ENCODE measurements around the gene PRSS1.

Gene PRSS1

DNA sequence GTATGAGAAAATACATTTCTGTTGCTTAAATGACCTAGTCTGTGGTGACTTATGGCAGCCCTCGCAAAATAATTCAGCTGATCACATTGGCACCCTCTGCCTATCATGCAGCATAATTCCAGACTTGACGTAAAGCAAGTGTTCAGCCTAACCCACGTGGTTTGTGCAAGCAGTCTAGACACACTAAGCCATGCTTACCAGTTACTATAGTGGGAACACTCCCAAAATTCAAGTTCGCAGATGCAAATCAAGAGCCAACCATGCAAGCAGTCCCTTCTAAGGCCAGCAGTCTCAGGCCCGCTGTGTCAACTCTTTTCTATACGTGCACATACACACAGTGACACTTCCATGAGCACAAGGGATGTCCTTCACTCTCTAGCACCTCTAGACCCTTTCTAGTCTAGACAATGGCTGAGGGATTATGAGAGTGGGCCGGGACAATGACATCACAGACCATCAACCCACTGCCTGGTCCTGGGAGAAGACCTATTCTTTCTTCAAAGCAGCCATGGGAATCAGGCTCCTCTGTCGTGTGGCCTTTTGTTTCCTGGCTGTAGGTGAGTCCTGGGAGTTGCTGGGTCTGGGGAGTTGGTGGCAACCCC lies 29.0 kb upstream of the PRSS1 start:
- H3K9ac ChIP-seq (ENCODE audit: low read depth, low read length, poor library complexity) = no peak overlapping the region

DNA sequence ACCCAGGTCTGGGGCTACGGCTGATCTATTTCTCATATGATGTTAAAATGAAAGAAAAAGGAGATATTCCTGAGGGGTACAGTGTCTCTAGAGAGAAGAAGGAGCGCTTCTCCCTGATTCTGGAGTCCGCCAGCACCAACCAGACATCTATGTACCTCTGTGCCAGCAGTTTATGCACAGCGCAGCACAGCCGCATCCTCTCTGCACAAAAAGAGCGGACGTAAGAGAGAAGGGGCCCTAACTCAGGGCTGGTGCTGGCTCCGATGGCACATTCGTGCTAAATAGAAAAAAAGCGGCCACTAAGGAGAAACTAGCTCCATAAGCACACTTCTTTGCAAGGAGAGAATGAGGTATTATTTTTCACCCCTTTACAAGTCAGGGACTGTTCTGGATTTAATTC lies 28.3 kb upstream of the PRSS1 start:
- Histone ChIP-seq H3K4me1 (ENCODE audit: control insufficient read depth in 2 of 2, insufficient read depth in 1 of 2, low read depth in 1 of 2, low read length in 2 of 2) (no peaks in the 10 kb centered on the region), H3K9ac (ENCODE audit: low read depth, low read length, poor library complexity) (no peak overlapping the region), H3K18ac (ENCODE audit: low read length) (peak overlapping the region; percentile 33), H4K8ac (ENCODE audit: low read depth, low read length) (no peak overlapping the region), H3K79me1 (ENCODE audit: low read depth, low read length) (no peaks in the 10 kb centered on the region), H3K14ac (ENCODE audit: low read length) (no peak overlapping the region), H3K9me3 (replicated peaks in 1 of 2; ENCODE audit: control insufficient read depth in 2 of 2, insufficient read depth in 1 of 2, low read depth in 1 of 2, low read length in 2 of 2) (no peaks in the 10 kb centered on the region), H2AFZ (ENCODE audit: low read length) (no peak overlapping the region), H2BK12ac (ENCODE audit: low read length) (no peak overlapping the region), H3K36me3 (replicated peaks in 1 of 2; ENCODE audit: control insufficient read depth in 2 of 2, insufficient read depth in 2 of 2, low read length in 2 of 2) (no peaks in the 10 kb centered on the region), H3K4me3 (ENCODE audit: low read length in 2 of 2) (no peak overlapping the region), H2BK120ac (ENCODE audit: low read depth, low read length) (no peak overlapping the region), H2BK15ac (ENCODE audit: low read length) (no peak overlapping the region), H2BK5ac (ENCODE audit: low read length) (no peak overlapping the region), H3K23ac (ENCODE audit: low read depth, low read length, poor library complexity) (no peak overlapping the region), H3K4me2 (ENCODE audit: insufficient read depth, low read length, poor library complexity, severe bottlenecking) (no peak overlapping the region), H3K27ac (replicated peaks; ENCODE audit: low read length) (no peak overlapping the region), H4K91ac (ENCODE audit: low read depth, low read length, poor library complexity) (no peak overlapping the region), H2AK5ac (ENCODE audit: low read depth, low read length) (no peak overlapping the region), H3K4ac (ENCODE audit: low read length) (no peak overlapping the region), H3K27me3 (ENCODE audit: control insufficient read depth in 3 of 3, insufficient read depth in 3 of 3, low read depth in 1 of 3, low read length in 3 of 3) (no peaks in the 10 kb centered on the region)
- no CpG with 5 or more reads among the region's 10 CpGs for WGBS, 2 donors (ENCODE audit: extremely low coverage in 2 of 2, insufficient read length in 2 of 2, insufficient replicate concordance in 1 of 2)
- no peak for DNase-seq (ENCODE audit: low spot score)

More for the DNA sequence above, 29.0 kb upstream of the PRSS1 start:
- H3K4me2 ChIP-seq (ENCODE audit: insufficient read depth, low read length, poor library complexity, severe bottlenecking) = no peak overlapping the region
- no peak overlapping the region for H2BK120ac ChIP-seq (ENCODE audit: low read depth, low read length)
- no peaks in the 10 kb centered on the region for H3K36me3 ChIP-seq (replicated peaks in 1 of 2; ENCODE audit: control insufficient read depth in 2 of 2, insufficient read depth in 2 of 2, low read length in 2 of 2)
- no peaks in the 10 kb centered on the region for H3K9me3 ChIP-seq (replicated peaks in 1 of 2; ENCODE audit: control insufficient read depth in 2 of 2, insufficient read depth in 1 of 2, low read depth in 1 of 2, low read length in 2 of 2)
- no peak overlapping the region for H3K14ac ChIP-seq (ENCODE audit: low read length)
- no peak overlapping the region for H2BK5ac ChIP-seq (ENCODE audit: low read length)
- H3K23ac ChIP-seq (ENCODE audit: low read depth, low read length, poor library complexity) = no peak overlapping the region
- no peak overlapping the region for H2AFZ ChIP-seq (ENCODE audit: low read length)
- H4K91ac ChIP-seq (ENCODE audit: low read depth, low read length, poor library complexity) = no peak overlapping the region
- no peak for DNase-seq (ENCODE audit: low spot score)
- no peak overlapping the region for H3K4ac ChIP-seq (ENCODE audit: low read length)
- H2BK15ac ChIP-seq (ENCODE audit: low read length) = no peak overlapping the region
- H3K18ac ChIP-seq (ENCODE audit: low read length) = no peak overlapping the region
- H2AK5ac ChIP-seq (ENCODE audit: low read depth, low read length) = no peak overlapping the region
- no peak overlapping the region for H4K8ac ChIP-seq (ENCODE audit: low read depth, low read length)
- H3K27ac ChIP-seq (replicated peaks; ENCODE audit: low read length) = no peak overlapping the region
- H3K27me3 ChIP-seq (ENCODE audit: control insufficient read depth in 3 of 3, insufficient read depth in 3 of 3, low read depth in 1 of 3, low read length in 3 of 3) = no peaks in the 10 kb centered on the region
- no CpG with 5 or more reads among the region's 8 CpGs for WGBS, 2 donors (ENCODE audit: extremely low coverage in 2 of 2, insufficient read length in 2 of 2, insufficient replicate concordance in 1 of 2)
- H3K4me3 ChIP-seq (ENCODE audit: low read length in 2 of 2) = no peak overlapping the region
- H3K4me1 ChIP-seq (ENCODE audit: control insufficient read depth in 2 of 2, insufficient read depth in 1 of 2, low read depth in 1 of 2, low read length in 2 of 2) = no peaks in the 10 kb centered on the region
- H3K79me1 ChIP-seq (ENCODE audit: low read depth, low read length) = no peaks in the 10 kb centered on the region
- no peak overlapping the region for H2BK12ac ChIP-seq (ENCODE audit: low read length)

DNA sequence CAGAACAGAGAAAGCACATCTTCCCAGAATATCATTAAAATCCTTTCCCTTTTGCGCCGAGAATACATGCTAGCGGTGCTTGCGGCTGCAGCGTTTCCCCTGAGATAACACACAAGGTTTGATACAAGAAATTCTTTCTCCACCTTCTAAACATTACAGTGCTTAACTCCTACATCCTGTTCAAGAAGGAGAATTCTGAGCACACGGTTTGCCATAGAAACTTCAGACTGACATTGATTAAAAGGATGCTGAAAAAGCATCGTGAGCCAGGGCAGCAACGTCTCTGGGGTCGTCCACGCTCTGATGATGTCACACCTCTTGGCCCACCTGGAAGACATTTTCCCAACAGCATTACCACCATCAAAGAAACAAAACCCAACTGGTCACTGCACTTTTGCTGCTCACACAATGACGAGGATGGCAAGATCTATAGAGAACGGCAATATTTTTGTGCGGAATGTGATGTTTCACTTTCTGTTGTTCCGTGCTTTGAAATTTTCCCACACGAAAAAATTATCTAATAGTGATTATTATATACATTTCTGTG lies 27.0 kb upstream of the PRSS1 start:
- Histone ChIP-seq H2AFZ (ENCODE audit: low read length) (no peak overlapping the region), H2BK12ac (ENCODE audit: low read length) (no peak overlapping the region), H3K79me1 (ENCODE audit: low read depth, low read length) (no peaks in the 10 kb centered on the region), H3K27ac (replicated peaks; ENCODE audit: low read length) (no peak overlapping the region), H3K14ac (ENCODE audit: low read length) (no peak overlapping the region), H3K36me3 (replicated peaks in 1 of 2; ENCODE audit: control insufficient read depth in 2 of 2, insufficient read depth in 2 of 2, low read length in 2 of 2) (no peaks in the 10 kb centered on the region), H3K27me3 (ENCODE audit: control insufficient read depth in 3 of 3, insufficient read depth in 3 of 3, low read depth in 1 of 3, low read length in 3 of 3) (no peaks in the 10 kb centered on the region), H2BK5ac (ENCODE audit: low read length) (no peak overlapping the region), H3K4me2 (ENCODE audit: insufficient read depth, low read length, poor library complexity, severe bottlenecking) (no peak overlapping the region), H4K8ac (ENCODE audit: low read depth, low read length) (no peak overlapping the region), H3K4me1 (ENCODE audit: control insufficient read depth in 2 of 2, insufficient read depth in 1 of 2, low read depth in 1 of 2, low read length in 2 of 2) (no peaks in the 10 kb centered on the region), H3K4me3 (ENCODE audit: low read length in 2 of 2) (no peak overlapping the region), H3K23ac (ENCODE audit: low read depth, low read length, poor library complexity) (no peak overlapping the region), H2BK120ac (ENCODE audit: low read depth, low read length) (no peak overlapping the region), H3K18ac (ENCODE audit: low read length) (no peak overlapping the region), H3K9ac (ENCODE audit: low read depth, low read length, poor library complexity) (no peak overlapping the region), H4K91ac (ENCODE audit: low read depth, low read length, poor library complexity) (no peak overlapping the region), H3K4ac (ENCODE audit: low read length) (no peak overlapping the region), H2AK5ac (ENCODE audit: low read depth, low read length) (no peak overlapping the region), H2BK15ac (ENCODE audit: low read length) (no peak overlapping the region), H3K9me3 (replicated peaks in 1 of 2; ENCODE audit: control insufficient read depth in 2 of 2, insufficient read depth in 1 of 2, low read depth in 1 of 2, low read length in 2 of 2) (no peaks in the 10 kb centered on the region)
- no CpG with 5 or more reads among the region's 15 CpGs for WGBS, 2 donors (ENCODE audit: extremely low coverage in 2 of 2, insufficient read length in 2 of 2, insufficient replicate concordance in 1 of 2)
- no peak for DNase-seq (ENCODE audit: low spot score)

DNA sequence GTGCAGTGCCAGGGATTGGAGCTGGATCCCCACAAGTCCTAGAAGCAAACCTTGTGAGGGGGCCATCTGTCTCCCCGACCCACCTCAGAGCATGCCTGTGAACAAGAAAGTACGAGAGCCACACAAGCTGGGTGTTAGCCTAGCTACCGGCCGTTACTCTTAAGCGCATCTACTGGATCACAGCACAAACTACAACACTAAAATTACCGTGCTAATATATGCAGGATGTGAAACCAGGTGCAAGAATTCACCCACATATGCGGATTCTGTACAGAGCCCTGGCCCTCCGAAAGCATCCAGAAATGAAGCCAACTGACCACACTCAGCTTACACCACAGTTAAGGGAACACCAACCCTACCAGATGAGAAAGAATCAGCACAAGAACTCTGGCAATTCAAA lies 16.0 kb upstream of the PRSS1 start:
- Histone ChIP-seq H2BK12ac (ENCODE audit: low read length) (no peak overlapping the region), H4K91ac (ENCODE audit: low read depth, low read length, poor library complexity) (no peak overlapping the region), H3K4me3 (ENCODE audit: low read length in 2 of 2) (no peak overlapping the region), H3K4ac (ENCODE audit: low read length) (no peak overlapping the region), H2AK5ac (ENCODE audit: low read depth, low read length) (no peak overlapping the region), H3K23ac (ENCODE audit: low read depth, low read length, poor library complexity) (no peak overlapping the region), H3K27me3 (ENCODE audit: control insufficient read depth in 3 of 3, insufficient read depth in 3 of 3, low read depth in 1 of 3, low read length in 3 of 3) (no peaks in the 10 kb centered on the region), H2AFZ (ENCODE audit: low read length) (no peak overlapping the region), H2BK5ac (ENCODE audit: low read length) (no peak overlapping the region), H3K14ac (ENCODE audit: low read length) (no peak overlapping the region), H2BK15ac (ENCODE audit: low read length) (no peak overlapping the region), H4K8ac (ENCODE audit: low read depth, low read length) (no peak overlapping the region), H3K79me1 (ENCODE audit: low read depth, low read length) (no peaks in the 10 kb centered on the region), H3K4me1 (ENCODE audit: control insufficient read depth in 2 of 2, insufficient read depth in 1 of 2, low read depth in 1 of 2, low read length in 2 of 2) (no peaks in the 10 kb centered on the region), H2BK120ac (ENCODE audit: low read depth, low read length) (no peak overlapping the region), H3K9me3 (replicated peaks in 1 of 2; ENCODE audit: control insufficient read depth in 2 of 2, insufficient read depth in 1 of 2, low read depth in 1 of 2, low read length in 2 of 2) (no peaks in the 10 kb centered on the region), H3K27ac (replicated peaks; ENCODE audit: low read length) (no peak overlapping the region), H3K9ac (ENCODE audit: low read depth, low read length, poor library complexity) (no peak overlapping the region), H3K18ac (ENCODE audit: low read length) (no peak overlapping the region), H3K36me3 (replicated peaks in 1 of 2; ENCODE audit: control insufficient read depth in 2 of 2, insufficient read depth in 2 of 2, low read length in 2 of 2) (no peaks in the 10 kb centered on the region), H3K4me2 (ENCODE audit: insufficient read depth, low read length, poor library complexity, severe bottlenecking) (no peak overlapping the region)
- WGBS, 2 donors (ENCODE audit: extremely low coverage in 2 of 2, insufficient read length in 2 of 2, insufficient replicate concordance in 1 of 2) = no CpG with 5 or more reads among the region's 8 CpGs
- DNase-seq (ENCODE audit: low spot score) = no peak
